ENCODE data around the gene IFT20.
A peak's percentile ranks its signal among the peaks of the same experiment; 100 is the strongest.

Gene IFT20, protein sequence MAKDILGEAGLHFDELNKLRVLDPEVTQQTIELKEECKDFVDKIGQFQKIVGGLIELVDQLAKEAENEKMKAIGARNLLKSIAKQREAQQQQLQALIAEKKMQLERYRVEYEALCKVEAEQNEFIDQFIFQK

GRCh38 chr17:28335201-28335958, at the start of gene IFT20, which contains the start of gene TNFAIP1:
IFT20 (minus strand) TSS chr17:28335472; CDS start chr17:28331985, 3,487 bp downstream.
TNFAIP1 (plus strand) TSS chr17:28335761; CDS start chr17:28339522, 3,761 bp downstream.
- DNase-seq (ENCODE audit: low read depth): peak; percentile 100

DNA sequence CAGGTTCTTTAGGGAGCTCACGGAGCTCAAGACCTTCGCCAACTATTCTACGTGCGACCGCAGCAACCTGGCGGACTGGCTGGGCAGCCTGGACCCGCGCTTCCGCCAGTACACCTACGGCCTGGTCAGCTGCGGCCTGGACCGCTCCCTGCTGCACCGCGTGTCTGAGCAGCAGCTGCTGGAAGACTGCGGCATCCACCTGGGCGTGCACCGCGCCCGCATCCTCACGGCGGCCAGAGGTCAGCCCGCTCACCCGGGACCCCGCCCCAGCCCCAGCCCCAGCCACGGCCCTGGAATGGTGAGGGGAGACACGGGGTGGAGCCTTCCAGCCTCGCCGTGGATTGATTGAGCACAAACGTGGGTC, 49.7 kb upstream of the IFT20 start:
- no peak for DNase-seq (ENCODE audit: low read depth)

DNA sequence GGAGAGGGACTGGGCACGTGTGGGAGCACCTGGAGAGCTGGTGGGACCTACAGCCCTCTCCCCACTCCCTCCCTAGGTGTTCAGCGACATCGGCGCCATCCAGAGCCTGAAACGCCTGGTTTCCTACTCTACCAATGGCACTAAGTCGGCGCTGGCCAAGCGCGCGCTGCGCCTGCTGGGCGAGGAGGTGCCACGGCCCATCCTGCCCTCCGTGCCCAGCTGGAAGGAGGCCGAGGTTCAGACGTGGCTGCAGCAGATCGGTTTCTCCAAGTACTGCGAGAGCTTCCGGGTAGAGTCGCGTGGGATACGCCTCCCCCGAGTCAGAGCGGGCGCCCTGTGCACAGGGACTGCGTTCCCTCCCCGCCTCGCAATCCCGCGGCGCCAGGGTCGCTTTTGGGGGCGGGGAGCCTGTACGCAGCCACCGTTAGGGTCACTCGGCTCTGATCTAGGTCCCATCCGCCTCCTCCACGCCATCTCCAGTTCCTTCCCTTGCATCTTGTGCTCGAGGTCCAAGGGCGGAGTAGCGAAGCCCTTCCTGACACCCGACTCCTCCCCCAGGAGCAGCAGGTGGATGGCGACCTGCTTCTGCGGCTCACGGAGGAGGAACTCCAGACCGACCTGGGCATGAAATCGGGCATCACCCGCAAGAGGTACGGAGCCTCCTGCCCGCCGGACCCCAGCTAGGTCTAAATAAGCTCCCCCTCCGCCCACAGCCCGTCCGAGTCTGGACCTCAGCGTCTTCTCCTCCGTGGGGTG, 49.2 kb upstream of the IFT20 start:
- DNase-seq (ENCODE audit: low read depth): no peak

GRCh38 chr17:28381141-28381825, 46.0 kb upstream of the IFT20 start:
- no peak for DNase-seq (ENCODE audit: low read depth)

DNA sequence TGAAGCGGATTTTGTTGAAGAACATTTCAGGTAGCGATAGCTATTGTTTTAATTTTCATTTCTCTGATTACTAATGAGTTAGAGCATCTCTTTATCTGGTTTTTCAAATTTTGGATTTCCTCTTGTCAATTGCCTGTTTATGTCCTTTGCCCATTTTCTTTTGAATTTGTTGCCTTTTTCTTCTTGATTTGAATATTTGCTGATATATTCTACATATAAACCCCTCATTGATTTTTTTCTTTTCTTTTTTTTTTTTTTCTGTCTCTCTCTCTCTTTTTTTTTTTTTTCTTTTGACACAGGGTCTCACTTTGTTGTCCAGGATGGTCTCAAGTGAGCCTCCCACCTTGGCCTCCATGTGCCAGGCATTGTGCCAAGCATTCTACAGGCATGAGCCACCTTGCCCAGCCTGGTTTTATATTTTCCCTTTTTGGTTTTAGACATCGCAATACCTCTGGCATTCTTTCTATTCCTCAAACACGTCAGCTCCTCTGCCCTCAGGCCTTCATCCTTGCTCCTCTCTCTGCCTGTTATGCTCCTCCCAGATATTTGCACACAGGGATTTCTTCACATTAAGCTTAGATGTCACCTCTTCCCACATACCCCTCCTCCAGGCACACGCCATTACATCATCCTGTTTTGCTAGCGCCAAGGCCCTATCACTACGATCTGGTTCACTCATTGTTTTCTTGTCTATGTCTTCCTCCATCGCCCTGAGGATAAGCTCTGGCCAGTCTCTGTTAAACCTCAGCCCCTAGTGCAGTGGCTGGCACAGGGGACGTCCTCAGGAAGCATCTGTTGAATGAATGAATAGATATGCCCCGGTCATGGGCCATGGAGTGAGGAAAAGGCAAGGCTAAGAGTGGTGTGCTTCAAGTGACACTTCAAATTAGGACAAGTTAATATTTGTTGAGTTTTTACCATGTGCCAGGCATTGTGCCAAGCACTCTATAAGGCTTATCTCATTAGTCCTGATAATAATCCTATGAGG, 44.8 kb upstream of the IFT20 start:
- peak; percentile 12 for DNase-seq (ENCODE audit: low read depth)

- DNase-seq (ENCODE audit: low read depth): no peak
These were observed 37.6 kb upstream of the IFT20 start for GRCh38 chr17:28372945-28373274.

DNA sequence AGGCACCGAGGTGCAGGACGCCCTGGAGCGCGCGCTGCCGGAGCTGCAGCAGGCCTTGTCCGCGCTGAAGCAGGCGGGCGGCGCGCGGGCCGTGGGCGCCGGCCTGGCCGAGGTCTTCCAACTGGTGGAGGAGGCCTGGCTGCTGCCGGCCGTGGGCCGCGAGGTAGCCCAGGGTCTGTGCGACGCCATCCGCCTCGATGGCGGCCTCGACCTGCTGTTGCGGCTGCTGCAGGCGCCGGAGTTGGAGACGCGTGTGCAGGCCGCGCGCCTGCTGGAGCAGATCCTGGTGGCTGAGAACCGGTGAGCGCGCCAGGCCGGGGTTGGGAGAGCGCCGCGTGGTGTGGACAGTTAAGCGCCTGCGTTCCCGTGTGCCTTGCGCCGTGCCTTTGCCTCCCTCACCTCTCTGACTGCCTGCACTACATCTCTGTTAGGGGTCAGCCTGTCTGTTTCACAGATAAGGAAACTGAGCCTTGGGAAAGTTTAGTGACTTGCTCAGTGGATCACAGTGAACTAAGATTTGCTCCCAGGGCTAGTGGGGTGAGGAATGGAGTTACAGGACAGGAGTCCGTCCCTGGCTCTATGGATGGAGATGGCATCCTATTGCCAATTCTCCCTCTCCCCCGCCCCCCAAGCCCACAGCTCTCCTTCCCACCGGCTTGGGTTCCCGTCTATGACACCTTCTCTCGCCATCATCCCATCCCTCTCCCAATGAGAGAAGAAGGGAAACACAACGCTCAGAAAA, 37.1 kb upstream of the IFT20 start:
- no peak for DNase-seq (ENCODE audit: low read depth)

GRCh38 chr17:28371245-28372202, 36.3 kb upstream of the IFT20 start, which contains the start of gene SARM1:
SARM1 (plus strand) TSS chr17:28371694; CDS start chr17:28372033, 339 bp downstream.
- peak; percentile 81 for DNase-seq (ENCODE audit: low read depth)

GRCh38 chr17:28370744-28371103, 35.5 kb upstream of the IFT20 start:
- no peak for DNase-seq (ENCODE audit: low read depth)

- no peak for DNase-seq (ENCODE audit: low read depth)
These were observed 34.9 kb upstream of the IFT20 start, which contains the start of gene VTN for GRCh38 chr17:28370035-28370743. VTN (minus strand) TSS chr17:28370307; CDS start chr17:28370203, 104 bp downstream.

DNA sequence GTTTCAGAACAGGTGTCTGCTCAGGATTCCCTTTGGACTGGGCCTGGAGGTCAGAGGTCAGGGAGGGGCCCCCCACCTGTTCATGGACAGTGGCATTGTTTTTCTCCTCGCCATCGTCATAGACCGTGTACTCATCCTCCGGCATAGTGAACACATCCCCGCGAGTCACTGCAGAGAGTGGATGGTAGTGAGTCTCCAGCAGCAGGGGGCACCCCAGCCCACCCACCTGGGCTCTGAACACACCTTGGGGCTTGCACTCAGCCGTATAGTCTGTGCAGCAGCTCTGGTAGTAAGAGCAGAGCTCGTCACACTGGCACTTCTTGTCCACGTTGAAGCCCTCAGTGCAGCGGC, 34.4 kb upstream of the IFT20 start:
- no peak for DNase-seq (ENCODE audit: low read depth)

- no peak for DNase-seq (ENCODE audit: low read depth)
These were observed 33.8 kb upstream of the IFT20 start for GRCh38 chr17:28368915-28369683.

DNA sequence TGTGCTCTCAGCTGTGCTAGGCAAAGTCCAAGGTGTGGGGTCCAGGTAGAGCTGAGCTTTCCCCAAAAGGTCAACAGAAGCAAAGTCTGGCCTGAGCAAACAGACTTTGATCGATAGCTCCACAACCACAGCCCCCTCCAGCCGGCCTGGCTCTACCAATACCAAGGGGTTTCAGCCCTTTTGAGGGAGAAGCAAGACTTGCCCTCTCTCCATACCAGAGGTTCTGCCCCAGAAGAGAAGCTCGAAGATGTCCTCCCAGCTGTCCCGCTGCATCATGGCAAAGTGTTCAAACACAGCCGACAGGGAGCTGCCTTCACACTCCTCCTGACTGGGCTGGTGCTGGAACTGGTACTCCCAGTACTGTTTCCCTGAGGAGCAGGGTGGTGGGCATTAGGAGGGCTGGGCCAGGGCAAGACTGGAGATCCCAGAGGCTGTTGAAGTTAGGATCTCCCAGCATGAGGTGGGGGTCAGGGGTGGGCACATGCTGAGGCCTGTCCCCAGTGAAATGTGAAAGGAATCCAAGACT, 33.1 kb upstream of the IFT20 start:
- DNase-seq (ENCODE audit: low read depth): no peak

DNA sequence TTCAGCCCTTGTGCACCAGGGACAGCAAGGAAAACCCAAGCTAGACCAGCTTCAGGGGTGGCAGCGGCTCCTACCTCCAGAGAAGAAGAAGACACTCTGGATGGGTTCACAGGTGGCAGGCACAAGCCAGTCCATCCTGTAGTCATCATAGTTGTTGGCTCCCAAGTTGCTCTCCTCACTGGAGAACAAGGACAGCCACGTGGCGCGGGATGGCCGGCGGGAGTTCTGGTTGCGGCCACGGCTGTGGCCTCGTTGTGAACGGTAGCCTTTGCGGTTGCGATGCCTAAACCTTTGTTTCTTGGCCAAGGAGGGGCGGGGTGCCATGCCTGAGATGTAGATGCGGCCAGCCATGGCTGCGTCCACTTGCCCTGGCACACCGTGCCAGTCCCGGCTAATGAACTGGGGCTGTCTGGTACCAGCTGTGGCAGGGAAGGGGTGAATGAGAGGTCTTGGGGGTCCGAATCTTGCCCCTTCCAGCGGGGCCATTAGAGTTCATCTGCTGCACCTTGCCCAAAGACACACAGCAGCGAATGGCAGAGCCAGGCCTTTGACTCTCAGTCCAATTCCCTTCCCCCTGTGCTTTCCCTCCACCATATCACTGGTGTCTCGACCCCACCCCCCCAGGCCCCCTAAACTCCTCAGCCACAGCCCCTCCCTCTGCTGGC, 32.5 kb upstream of the IFT20 start:
- DNase-seq (ENCODE audit: low read depth): no peak

- no peak for DNase-seq (ENCODE audit: low read depth)
These were observed 31.3 kb upstream of the IFT20 start for GRCh38 chr17:28366605-28367004.

- no peak for DNase-seq (ENCODE audit: low read depth)
These were observed 30.2 kb upstream of the IFT20 start for GRCh38 chr17:28365487-28365886.

GRCh38 chr17:28364665-28365363, 29.5 kb upstream of the IFT20 start, which contains the start of gene SEBOX:
SEBOX (minus strand) TSS chr17:28365199; CDS start chr17:28365151, 48 bp downstream.
- DNase-seq (ENCODE audit: low read depth): no peak

Measured in fibroblast of the conjunctiva (primary cell).